Stomach (tissue), 4 donors: ENCODE measurements around the gene BEST1.

Experiments
- CTCF ChIP-seq, 7 experiments: fragments of 450-650 bp in 4 of 7; fragments of 200-600 bp in 3 of 7; sonication (generic) in 3 of 7; IDR thresholded peaks; one replicate each; pipeline ENCODE4 v1.5.1; 2016 to 2019; ENCODE audit warnings: antibody characterized with exemption in 7 of 7, control low read depth in 2 of 7, mild to moderate bottlenecking in 1 of 7
- POLR2A ChIP-seq, 4 donors: fragments of 450-650 bp; IDR thresholded peaks; one replicate each; pipeline ENCODE4 v1.6.1; 2016; ENCODE audit warnings: antibody characterized with exemption in 4 of 4, control low read depth in 2 of 4, mild to moderate bottlenecking in 1 of 4, moderate library complexity in 1 of 4
- POLR2AphosphoS5 ChIP-seq, 3 donors: sonication (generic); formaldehyde crosslinking; IDR thresholded peaks; one replicate each; pipeline ENCODE4 v1.6.1; 2016; ENCODE audit warnings: antibody characterized with exemption in 3 of 3

GRCh38 chr11:61901397-61901796 is 48.8 kb upstream of the BEST1 start:
- TF ChIP-seq CTCF (IDR thresholded peaks at IDR 0.05) (no peak), POLR2AphosphoS5 (IDR thresholded peaks at IDR 0.05) (no peak), POLR2A (IDR thresholded peaks at IDR 0.05) (no peak)
